ENCODE data around the gene MUC5B.

Gene MUC5B

DNA sequence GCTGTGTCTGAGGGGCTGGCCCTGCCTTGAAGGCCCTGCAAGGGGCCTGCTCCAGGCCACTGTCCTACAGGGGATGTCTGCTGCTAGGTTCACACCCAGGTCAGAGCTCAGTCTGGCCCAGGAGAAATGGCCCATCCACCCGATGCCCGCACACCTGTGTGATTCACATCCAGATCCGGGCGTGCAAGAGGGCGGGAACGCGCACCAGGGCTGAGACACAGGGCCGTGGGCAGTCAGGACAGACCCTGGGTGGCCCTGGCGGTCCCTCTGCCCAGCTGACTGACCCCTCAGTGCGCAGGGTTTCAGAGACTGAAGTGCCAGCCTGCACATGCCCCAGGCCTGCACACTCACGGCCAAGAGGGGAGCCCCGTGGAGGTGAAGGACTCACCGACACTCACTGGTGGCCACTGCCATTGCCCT is 79.2 kb downstream of the MUC5B start:
- no peak for DNase-seq

DNA sequence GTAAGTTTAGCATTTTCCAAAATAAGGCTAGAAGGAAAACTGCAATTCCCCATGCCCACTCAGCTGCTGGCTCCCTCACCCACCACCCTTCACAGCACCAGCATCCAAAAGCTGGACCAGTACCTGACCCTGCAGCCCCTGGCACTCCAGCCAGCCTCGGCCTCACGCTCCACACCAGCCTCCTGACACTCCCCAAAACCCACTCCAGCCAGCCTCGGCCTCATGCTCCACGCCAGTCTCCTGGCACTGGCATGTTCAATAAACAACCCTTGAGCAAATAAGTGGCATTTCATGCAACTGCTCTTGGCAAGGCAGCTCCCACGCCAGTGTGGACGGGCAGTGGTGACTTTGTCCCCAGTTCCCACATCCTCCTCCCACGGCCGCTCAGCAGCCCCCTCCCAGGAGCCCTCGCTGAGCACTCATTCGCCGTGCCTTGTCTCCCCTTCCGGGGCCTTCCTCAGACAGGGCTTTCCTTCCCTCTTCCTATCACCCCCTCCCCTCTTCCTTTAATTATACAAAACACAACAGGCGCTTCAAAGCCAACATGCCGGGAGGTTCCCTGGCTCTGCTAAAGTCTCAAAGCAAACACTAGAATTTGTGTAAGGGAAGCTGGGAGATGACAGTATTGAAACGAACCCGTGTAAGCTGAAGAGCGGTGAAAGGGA is 79.7 kb downstream of the MUC5B start:
- DNase-seq, result peak; percentile 16

DNA sequence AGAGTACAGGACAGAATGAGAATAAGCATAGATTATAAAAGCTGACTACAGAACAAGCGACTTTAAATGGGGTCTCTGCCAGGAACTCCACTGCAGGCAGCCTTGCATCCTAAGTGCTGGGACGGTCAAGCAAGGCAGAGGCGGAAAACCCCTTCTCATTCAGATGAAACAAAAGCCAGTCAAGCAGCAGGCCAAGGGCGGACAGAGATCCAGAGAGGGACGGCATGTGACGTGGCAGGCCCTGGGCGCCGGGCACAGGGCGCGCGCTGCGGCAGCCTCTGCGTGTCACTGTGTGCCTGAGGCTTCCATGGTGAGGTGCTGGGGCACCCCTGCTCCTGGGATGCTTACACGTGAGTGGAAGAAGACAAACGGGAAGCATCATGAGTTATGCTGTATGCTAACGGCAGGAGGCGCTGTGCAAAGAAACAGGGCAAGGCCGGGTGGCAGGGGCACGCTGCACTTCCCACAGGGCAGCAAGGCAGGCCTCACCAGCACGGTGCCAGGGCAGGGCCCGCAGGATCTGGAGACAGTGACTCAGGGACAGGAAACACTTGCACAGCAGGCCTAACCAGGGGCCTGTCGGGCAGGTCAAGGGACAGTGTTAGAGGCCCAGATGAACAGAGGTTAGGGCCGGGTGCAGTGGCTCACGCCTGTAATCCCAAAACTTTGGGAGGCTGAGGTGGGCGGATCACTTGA is 80.4 kb downstream of the MUC5B start:
- DNase-seq, result peak; percentile 27

DNA sequence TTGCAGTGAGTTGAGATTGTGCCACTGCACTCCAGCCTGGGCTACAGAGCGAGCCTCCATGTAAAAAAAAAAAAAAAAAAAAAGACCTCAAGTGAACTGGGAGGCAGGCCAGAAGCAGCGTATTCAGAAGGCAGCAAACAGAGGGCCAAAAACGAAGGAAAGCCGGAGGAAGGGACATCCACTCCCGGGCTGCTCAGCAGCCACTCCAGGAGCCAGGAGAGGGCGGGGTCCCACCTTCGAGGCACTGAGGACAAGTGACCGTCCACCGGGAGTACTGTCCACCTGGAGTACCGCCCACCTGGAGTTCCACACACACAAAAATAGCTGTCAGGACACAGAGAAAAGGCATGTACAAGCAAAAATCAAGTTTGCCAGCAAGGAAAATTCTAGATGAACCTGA is 81.1 kb downstream of the MUC5B start:
- DNase-seq, result peak; percentile 23

DNA sequence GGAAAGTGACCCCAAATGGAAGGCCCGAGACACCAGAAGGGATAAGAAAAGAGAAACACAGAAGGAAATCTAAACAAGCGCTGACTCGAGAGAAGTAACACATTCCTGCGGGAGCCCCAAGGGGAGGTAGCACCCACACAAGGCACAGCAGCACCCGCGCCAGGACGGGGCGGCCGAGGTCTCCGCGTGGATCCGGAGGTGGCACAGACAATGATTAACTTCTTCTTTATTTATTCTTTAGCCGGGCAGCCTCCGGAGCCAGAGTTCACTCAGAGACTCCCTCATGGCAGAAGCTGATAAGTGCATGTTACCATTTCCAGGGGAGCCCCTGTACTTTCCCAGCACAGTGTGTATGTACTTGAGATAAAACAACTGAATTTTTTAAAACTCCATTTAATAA is 81.5 kb downstream of the MUC5B start:
- no peak for DNase-seq

DNA sequence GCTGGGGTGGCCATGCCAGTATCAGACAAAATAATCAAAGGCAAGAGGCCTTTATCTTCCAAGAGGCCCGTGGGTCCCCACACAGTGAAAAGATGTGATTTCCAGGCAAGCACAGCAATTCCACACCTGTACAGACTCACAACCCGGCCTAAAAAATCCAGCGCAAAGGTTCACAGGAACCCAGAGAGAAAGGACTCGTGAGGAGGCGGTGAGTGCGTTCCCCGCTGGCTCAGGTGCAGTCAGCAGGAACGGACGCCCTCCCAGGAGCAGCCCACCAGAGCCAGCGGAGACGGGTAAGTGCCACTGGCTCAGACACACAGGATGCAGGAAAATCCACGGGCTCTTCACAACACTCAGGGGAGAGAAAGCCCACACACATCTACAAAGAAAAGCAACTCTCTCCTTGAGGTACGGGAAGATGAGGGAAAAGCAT is 82.2 kb downstream of the MUC5B start:
- DNase-seq, result peak; percentile 3

DNA sequence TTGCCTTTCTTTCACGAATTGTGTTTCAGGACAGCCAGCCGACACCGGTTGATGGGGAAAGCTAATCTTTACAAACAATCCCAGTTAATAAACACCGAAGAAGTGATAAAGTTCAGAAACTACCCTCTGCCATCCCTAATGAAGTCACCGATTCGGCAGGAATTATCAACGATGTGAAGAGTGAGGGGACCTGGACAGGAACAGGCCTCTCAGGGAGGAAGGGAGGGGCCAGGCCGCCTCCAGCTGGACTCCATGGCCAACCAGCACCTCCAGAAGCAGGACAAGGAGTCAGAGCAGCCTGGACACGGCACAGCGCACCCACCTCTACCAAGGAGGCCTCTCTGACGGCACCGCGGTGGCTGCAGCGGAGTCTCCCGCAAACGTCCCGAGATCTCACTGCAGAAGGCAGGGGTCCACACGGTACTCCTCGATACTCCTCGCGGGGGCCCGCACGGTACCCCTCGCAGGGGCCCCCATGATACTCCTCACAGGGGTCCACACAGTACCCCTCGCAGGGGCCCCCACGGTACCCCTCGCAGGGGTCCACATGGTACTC is 82.7 kb downstream of the MUC5B start:
- DNase-seq, result peak; percentile 6

DNA sequence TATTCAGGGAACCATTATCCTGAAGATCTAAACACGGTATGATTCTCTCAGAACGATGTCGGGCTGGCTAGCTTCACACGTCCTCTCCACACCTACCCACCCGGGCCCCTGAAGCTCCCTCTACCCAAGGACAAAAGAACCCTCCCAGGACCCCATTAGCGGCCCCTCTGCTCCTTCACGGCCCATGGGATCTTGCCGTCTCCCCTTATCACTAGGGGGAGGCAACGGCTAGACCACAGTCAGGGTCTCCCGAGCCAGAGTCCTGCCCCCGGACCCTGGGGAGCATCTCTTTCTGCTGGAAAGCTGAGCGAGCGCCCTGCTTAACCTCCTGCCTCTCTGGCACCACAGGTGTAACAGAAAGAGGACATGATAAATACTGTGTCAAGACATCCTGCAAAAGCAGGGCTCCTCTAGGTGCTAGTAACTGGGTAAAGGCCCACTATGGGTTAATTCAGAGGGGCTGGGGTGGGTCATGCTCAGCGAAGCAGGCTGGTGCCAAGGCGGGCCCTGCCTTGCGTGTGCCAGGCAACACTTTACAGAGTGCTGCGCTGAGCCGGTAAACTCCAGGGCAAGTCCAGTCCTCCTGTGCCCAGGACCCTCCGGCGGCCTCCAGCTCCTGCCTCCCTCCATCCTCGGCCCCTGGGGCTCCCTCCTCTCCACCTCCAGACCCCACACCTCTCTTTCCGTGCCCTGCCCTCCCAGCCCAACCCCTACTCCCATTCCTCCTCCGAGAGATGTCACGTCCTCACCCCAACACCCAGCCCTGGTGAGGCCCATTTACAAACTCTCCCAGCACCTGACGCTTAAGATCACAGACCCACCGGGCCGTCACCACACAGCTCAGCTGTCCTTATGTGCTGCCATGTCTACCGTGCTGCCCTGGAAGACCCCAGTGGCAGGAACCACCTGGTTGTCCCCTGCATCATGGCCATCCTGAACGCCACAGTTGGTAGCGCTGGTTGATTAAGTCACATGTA is 83.6 kb downstream of the MUC5B start:
- peak; percentile 19 for DNase-seq

DNA sequence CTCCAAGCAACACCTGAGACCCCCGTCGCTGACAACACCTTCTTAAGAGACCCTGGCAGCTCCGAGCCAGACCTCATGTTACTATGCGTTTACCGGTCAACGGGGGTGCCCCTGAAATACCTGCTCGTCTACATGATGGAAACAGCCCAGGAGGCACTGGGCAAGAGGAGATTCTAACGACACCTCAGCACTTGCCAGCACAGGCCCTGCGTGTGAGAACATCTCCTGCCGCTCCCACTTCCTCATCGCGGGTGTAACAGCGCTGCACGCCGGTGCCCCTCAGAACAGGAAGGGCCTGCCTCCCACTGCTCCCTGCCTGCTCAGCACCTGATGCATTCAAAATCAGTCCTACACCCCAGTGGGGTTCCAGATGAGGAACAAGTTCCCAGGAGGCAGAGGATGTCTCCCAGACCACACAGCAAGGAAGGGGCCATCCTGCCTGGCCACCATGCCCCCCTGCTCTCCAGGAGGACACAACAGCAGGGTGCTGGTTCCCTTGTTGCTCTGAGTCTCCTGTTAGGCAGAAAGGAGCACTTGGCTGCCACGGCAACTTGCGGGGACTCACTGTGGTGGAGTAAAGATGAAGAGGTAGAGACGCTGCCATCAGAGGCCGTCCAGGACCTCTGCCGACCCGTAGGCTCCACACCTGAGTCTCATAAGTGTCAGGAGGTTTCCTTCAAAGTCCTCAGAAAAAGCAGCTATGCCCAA is 84.5 kb downstream of the MUC5B start:
- peak; percentile 22 for DNase-seq

DNA sequence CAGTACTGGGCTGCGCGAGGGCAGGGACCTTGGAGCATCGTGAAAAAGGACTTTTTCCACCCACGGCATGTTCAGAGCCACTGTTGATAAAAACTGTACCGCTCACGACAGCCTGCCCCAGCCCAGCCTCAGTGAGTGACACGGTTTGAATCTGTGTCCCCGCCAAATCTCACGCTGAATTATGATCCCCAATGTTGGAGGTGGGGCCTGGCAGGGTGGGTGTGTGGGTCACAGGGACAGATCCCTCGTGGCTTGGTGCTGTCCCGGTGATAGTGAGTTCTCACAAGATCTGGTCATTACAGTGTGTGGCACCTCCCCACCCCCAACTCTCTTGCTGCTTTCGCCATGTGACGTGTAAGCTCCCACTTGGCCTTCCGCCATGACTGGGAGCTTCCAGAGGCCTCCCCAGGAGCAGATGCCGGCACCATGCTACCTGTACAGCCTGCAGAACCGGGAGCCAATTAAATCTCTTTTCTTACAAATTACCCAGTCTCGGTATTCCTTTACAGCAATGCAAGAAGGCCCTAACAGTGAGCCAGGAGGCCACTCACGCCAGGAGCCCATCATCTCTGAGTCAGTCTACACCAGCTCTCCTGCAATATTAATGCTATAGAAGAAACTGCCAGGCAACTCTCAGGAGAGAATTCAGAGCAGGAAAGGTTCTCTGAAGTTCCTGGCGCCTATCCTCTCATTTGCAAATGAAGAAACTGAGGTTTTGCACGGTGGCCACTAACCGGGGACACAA is 85.3 kb downstream of the MUC5B start:
- DNase-seq, result no peak

DNA sequence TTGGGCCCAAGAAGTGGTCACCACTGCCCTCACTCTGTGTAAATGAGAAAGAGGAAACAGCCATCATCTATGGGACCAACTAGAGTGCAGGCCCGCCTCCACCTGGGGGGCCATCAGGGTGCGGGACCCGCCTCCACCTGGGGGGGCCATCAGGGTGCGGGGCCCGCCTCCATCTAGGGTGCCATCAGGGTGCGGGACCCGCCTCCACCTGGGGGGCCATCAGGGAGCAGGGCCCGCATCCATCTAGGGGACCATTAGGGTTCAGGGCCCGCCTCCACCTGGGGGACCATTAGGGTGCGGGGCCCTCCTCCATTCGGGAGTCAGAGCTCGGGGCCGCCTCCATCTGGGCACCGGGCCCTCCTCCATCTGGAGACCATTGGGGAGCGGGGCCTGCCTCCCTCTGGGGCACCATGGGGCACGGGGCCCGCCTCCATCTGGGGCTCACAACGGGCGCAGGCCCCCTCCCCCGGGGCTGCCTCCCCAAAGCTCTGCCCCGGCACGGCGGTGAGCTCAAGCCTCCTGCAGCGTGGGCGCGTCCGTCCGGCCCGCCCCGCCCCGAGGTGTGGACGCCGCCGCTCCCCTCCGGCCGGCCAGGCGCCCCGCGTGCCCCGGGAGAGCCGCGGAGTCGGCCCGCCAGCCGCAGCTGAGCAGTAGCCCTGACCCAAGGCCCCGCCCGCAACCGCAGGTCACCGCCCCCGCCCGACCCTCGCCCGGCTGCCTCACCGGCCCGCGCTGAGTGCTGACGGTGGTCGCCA is 86.1 kb downstream of the MUC5B start:
- peak; percentile 31 for DNase-seq

DNA sequence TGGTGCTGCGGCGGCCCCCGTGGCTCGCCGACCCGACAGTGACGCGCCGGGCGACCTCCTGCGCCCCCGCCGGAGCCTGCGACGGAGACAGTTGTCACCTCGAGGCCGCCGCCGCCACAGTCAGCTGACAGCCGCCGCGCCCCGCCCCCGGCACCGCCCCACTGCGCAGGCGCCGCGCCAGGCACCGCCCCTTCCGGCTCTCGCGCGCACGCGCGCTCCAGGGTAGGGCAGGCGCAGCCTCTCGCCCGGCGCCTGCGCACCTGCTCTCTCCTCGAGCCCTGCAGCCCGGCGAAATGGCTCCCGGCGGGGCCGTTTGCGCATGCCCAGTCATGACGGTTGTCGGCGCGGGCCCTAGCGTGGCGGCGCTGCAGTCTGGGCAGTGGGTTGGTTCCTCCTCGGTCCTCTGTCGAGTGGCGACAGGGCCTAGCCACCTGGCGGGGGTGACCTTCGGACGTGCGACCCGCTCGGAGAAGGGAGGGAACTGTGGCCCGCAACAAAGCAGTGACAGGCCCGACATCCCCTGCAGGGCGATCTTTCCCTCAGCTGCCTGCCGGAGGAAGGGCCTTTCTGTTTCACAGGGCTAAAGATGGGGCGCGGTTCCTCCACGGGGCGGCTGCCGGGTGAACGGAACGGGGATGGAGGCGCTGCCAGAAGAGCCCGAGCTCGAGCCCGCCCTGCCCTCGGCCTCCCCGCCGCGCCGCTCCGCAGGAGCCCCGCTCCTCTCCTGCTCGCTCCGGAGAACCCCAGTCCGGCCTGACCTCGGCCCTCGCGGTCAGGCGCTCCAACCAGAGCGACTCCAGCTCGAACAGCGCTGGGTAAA is 86.8 kb downstream of the MUC5B start, which contains the start of gene TOLLIP:
Gene TOLLIP, minus strand, starts transcription at position 135 of the 820 bp plus-strand sequence. Its CDS starts 134 bp downstream, at position 1.
- DNase-seq, result peak; percentile 97

DNA sequence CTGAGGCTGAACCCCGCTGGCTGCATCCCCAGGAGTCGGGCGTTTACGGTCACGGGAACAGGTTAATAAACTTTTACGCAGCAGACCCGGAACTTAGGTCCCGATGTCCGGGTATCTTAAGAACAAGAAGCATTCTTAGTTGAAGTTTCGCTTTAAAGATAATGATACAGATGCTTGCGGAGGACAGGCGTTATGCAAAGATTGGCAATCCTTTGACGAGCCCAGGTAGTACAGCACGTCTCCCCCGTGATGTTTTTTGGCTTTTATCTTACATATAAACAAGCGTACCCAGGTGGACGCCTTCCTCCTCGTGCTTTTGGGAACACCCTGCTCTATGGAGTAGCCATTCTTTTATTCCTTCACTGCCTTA is 87.4 kb downstream of the MUC5B start:
- no peak for DNase-seq

DNA sequence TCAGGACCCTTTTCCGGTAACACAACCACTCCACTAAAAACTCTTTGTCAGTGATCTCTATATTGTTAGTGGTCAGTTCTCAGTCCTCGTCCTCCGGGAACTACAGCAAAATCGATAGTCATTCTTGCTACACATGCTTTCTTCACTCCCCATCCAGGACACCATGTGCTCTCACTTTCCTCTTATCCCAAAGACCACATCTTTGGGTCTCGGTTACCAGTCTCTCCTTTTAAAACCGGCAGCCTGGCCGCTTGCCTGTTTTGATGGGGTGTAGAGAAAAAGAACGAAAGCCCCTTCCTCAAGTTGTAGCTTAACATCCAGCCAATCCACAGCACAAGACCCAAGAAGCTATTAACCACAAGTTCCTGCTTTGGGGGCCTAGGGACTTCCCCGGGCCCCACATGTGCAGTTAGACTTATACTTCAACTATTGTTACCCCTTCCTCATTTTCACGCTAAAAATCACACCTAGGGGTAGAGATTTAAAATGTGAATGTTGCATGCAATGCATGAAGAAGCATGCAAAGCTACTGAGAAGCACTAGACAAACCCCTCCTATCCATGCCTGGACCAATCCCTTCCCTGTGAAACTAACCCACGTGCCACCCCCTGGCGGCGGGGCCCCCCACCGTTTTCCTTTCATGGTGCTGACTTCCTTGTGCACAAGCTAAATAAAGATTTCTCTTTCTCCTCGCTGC is 88.1 kb downstream of the MUC5B start:
- DNase-seq, result peak; percentile 29

Data from left hindlimb (tissue), 1 donor.